ENCODE measurements around the gene ZNF484.

- no peak for TF ChIP-seq EZH2phosphoT487 (conservative IDR thresholded peaks at IDR 0.05; ENCODE audit: low read length)
- TF ChIP-seq, protein P1, sequence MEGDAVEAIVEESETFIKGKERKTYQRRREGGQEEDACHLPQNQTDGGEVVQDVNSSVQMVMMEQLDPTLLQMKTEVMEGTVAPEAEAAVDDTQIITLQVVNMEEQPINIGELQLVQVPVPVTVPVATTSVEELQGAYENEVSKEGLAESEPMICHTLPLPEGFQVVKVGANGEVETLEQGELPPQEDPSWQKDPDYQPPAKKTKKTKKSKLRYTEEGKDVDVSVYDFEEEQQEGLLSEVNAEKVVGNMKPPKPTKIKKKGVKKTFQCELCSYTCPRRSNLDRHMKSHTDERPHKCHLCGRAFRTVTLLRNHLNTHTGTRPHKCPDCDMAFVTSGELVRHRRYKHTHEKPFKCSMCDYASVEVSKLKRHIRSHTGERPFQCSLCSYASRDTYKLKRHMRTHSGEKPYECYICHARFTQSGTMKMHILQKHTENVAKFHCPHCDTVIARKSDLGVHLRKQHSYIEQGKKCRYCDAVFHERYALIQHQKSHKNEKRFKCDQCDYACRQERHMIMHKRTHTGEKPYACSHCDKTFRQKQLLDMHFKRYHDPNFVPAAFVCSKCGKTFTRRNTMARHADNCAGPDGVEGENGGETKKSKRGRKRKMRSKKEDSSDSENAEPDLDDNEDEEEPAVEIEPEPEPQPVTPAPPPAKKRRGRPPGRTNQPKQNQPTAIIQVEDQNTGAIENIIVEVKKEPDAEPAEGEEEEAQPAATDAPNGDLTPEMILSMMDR (IDR thresholded peaks at IDR 0.05; ENCODE audit: insufficient read depth, low read length, poor library complexity, severe bottlenecking): no peak
Measured at GRCh38 chr9:92798358-92798757, 79.5 kb downstream of the ZNF484 start.

All from SU-DHL-6 (cell line).